HG02623 (cell line): ENCODE data around the gene LRGUK.
A peak's percentile ranks its signal among the peaks of the same experiment; 100 is the strongest.
"Not testable (repeated sequence)": the region's sequence is repeated elsewhere in the genome, so short reads cannot be mapped to it uniquely, and the experiment has no call there.

Experiments used
- ATAC-seq: cut with Tn5 transposase; IDR thresholded peaks from one replicate; pipeline ENCODE4 v1.9.1; 2021; ENCODE audit warnings: moderate library complexity; ENCODE audit not compliant: unreplicated experiment

LRGUK gene, protein sequence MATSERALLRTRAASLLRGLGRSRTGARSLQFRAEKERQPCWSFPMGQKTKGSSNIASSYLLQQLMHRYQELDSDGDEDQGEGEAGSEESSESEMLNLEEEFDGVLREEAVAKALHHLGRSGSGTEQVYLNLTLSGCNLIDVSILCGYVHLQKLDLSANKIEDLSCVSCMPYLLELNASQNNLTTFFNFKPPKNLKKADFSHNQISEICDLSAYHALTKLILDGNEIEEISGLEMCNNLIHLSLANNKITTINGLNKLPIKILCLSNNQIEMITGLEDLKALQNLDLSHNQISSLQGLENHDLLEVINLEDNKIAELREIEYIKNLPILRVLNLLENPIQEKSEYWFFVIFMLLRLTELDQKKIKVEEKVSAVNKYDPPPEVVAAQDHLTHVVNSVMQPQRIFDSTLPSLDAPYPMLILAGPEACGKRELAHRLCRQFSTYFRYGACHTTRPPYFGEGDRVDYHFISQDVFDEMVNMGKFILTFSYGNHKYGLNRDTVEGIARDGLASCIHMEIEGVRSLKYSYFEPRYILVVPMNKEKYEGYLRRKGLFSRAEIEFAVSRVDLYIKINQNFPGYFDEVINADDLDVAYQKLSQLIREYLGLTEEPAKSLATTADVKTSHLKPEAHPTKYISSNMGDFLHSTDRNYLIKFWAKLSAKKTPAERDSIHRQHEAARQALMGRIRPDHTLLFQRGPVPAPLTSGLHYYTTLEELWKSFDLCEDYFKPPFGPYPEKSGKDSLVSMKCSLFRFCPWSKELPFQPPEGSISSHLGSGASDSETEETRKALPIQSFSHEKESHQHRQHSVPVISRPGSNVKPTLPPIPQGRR

GRCh38 chr7:134126966-134127848 lies at the start of gene LRGUK:
LRGUK (plus strand) TSS chr7:134127340; CDS start chr7:134127368, 28 bp downstream.
- ATAC-seq = peak; percentile 100

DNA sequence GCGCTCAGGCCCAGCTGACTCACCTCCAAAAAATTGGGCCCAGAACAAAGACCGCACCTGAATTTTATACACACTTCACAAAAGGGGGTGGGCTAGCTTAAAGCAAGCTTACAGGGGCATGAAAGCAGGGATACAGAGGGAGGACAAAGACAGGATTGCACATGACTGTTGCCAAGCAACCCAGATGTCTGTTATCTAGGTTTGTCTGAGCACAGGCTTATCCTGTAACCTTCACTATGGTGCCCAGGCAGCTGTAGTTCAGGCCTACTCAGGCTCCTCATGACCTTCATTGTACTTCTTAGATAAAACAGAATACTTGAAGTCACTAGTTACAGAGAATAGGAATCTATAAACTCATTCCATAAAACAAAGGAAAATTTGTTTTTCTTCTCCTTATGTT lies 49.6 kb upstream of the LRGUK start:
- ATAC-seq = not testable (repeated sequence)

DNA sequence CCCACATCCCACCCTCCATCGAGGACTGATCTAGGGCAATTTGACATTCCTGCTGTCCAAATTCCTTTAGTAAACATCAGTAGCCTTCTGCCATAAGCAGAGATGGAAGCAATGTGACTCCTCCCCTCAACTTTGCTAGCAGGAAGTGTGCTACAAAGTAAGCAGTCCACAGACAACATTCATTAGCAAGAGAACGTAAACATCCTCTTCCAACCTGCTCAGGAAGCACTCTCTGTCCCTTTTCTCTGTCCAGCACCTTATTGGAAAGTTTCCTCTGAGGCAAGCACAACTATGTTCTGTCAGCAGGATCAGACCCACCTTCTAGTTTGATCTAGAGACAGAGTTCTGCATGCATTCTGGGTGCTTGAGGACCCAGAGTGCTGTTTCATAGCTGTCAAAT lies 48.1 kb upstream of the LRGUK start:
- ATAC-seq = no peak

DNA sequence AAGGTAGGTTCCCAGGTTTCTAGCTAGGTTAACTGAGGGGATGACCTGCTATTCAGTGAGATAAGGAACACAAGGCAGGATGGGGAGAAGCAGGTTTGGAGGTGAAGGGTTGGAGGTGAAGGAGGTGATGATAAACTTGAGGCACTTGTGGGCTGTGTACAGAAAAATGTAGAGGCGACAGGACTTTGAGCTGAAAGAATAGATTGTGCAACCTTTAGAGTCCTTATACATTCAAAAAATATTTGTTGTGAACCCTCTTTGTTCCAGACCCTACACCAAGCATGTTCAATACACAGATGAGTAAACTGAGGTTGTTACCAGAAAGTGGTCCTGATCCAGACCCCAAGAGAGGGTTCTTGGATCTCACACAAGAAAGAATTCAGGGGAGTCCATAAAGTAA lies 45.4 kb upstream of the LRGUK start:
- no peak for ATAC-seq

DNA sequence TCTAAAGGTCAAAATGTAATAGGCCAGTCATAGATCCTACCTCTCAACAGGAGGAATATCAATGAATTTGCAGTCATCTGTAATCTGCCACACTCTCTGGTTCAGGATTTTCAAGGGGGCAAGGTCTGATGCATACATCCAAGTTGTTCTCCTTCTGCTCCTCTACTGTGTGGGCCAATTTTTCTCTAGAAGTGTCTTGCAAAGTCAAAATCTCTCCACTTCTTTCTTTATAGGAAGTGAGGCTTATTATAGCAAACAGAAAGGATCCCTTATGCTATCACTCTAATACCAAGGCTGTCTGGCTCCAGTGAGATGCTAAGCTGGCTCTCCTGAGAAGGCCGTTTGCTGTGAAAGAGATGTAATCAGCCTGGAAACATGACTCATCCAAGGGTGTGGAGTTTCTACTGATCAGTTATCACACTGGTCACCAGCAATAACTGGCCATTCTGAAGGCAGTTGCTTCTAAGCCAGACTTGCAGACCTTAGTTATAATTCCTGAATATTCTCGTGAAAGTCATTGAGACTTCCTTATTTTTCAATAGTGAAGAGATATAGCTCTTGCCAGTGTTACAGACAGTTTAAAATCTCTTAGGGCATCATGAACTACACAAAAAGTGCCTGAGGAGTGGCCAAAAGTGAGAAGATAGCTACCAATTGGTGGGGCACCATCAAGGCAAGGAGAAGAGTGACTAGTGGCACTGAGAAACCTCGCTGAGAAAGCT lies 43.2 kb upstream of the LRGUK start:
- ATAC-seq = no peak

DNA sequence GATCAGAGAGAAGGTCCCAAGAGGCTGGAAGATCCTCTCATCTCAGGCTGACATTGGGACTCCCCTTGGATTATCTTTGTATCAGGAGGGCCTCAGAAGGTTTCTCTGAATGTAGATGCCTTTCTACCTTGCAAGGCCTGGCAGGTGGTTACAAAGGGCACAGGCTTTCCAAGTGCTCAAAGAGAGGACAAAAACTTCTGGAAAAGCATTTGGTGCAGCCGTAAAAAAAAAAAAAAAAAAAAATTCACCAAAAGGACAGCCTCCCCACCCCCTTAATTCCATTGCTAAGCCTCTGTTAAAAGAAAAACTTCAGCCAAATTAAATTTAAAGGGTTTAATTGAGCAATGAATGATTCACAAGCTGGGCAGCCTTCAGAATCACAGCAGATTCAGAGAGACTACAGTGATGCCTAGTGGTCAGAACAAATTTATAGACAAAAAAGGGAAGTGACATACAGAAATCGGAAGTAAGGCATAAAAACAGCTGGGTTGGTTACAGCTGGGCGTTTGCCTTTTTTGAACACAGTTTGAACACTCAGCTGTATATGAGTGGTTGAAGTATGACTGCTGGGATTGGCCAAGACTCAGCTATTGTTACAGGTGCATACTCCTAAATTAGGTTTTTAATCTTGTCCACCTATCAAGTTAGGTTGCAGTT lies 42.5 kb upstream of the LRGUK start:
- peak; percentile 74 for ATAC-seq

DNA sequence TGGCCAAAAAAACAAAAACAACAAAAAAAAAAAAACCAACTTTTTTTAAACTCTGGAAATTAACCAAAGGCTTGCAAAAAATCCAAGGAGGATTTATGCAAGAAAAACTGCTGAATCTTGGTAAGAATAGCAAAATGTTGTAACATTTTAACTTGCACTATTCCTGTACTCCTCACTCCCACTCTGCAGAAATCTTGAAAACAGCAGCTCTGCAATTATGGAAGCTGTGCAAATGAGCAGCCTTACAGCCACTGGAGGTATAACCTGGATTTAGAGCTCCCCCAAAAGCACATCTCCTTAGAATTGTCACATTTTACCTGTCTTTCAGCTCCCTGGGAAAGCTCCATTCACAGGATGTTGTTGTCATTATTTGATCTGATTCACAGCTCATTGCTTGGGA lies 41.8 kb upstream of the LRGUK start:
- no peak for ATAC-seq

DNA sequence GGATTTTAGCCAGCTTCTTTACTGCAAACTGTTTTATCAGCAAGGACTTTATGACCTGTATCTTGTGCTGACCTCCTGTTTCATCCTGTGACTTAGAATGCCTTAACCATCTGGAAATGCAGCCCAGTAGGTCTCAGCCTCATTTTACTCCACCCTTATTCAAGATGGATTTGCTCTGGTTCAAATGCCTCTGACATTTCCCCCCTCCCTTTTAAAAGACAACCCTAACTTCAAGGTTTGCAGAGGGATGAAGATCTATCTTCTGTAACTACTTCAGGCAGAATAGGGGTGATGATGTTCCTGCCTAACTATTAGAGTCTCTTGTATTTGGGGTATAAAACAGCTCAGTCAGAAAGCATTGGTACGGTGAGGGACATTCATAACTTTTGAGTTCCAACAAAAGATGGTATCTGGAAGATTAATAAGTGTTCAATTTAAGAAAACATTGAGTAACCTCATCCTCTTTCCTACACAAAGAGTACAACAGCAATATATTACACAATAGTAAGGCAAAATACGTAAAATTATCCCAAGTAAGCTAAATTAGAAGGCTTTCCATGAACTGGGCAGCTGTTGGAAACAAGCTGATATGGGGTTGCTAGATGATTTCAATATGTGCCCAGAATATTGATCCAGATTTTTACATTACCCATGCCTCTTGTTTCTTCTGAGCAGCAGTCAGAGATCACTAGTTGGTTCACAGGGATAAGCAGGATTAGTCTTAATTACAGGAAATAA lies 40.0 kb upstream of the LRGUK start:
- ATAC-seq = no peak

- no peak for ATAC-seq
These were observed 38.9 kb upstream of the LRGUK start for GRCh38 chr7:134088199-134088598.

- ATAC-seq = no peak
These were observed 37.7 kb upstream of the LRGUK start for GRCh38 chr7:134089446-134089845.

DNA sequence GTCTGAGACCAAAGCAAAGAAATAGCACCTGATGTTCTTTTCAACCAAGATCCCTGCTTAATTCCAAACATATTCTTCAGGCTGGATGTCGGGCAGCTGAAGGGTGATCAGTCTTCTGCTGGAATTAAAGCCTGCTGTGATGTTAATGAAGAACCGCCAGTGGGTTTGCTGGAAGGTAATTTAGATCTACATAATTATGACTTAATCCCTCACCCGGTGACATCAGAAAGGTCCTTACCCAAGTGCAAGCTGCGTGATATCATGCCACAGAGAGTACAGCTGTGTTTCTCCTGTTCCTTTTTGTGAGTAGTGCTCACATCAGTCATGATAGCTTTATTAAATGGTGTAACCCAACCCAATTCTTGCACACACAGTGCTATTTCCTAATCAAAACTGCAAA lies 29.1 kb upstream of the LRGUK start:
- ATAC-seq = no peak

- no peak for ATAC-seq
These were observed 25.4 kb upstream of the LRGUK start for GRCh38 chr7:134101716-134102115.

DNA sequence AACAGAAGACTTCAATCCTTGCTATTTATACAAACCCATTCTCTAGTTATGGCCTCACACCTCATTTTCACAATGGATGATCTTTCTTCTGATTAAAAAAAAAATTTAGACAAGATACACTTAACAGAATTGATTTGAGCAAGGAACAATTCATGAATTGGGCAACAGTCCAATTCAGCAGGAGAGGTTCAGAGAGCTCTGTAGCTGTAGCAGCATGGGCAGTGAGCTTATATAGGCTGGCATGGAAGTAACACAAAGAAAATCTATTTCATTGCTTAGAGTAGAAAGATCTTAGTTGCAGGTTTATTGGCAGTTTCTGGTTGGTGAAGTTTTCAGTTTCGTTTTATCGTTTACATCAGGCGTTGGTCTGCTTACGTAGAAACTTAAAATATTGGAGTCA lies 23.0 kb upstream of the LRGUK start:
- ATAC-seq = no peak

DNA sequence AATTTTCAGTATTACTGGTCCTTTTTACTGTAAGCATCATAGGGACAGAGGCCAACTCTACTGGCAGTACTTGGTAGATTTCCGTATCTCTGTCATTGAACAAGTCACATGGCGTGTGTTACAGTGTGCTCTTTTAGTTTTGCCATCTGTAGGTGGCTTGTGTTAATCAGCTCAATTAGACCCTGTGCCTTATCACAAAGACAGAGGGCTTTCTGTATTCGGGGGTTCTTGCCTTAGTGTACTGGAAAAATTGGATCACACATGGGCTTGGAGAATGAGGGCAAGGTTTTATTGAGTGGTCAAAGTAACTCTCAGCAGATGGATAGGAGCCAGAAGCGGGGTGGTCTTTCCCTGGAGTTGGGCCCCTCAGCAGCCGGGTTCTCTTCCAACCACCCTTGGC lies 21.3 kb upstream of the LRGUK start:
- ATAC-seq = no peak

GRCh38 chr7:134108802-134109201 lies 18.3 kb upstream of the LRGUK start:
- ATAC-seq = no peak

GRCh38 chr7:134113655-134114054 lies 13.5 kb upstream of the LRGUK start:
- ATAC-seq = no peak

DNA sequence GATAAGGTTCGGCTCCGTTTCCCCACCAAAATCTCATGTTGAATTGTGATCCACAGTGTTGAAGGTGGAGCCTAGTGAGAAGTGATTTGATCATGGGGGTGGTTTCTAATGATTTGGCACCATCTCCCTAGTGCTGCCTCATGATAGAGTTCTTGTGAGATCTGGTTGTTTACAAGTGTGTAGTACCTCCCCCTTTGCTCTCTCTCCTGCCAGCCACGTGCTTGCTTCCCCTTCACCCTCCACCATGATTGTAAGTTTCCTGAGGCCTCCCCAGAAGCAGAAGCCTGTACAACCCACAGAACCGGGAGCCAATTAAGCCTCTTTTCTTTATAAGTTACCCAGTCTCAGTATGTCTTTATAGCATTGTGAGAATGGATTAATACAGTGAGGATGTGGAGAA lies 12.1 kb upstream of the LRGUK start:
- ATAC-seq = no peak

DNA sequence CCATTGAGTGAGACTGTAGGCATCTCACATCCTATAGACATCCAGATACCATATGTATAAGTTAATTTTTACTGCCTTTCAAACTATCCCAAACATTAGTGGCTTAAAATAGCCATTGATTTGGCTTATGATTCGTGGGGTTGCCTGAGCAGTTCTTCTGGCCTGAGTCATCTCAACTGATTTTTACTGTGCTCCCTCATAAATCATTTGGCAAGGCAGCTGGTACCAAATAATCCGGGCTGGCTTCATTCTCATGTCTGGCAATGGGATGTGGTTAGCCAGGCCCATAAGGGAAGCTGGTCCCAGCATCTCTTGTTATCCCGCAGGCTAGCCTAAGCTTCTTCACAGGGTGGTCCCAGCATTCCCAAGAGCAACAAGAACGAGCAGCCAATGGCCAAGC lies 6.7 kb upstream of the LRGUK start:
- ATAC-seq = no peak

GRCh38 chr7:134121632-134122139 lies 5.5 kb upstream of the LRGUK start:
- ATAC-seq = no peak
